Measurements from ENCODE around the gene ZCCHC10.
"Not testable (repeated sequence)": the region's sequence is repeated elsewhere in the genome, so short reads cannot be mapped to it uniquely, and the experiment has no call there.

Gene ZCCHC10

DNA sequence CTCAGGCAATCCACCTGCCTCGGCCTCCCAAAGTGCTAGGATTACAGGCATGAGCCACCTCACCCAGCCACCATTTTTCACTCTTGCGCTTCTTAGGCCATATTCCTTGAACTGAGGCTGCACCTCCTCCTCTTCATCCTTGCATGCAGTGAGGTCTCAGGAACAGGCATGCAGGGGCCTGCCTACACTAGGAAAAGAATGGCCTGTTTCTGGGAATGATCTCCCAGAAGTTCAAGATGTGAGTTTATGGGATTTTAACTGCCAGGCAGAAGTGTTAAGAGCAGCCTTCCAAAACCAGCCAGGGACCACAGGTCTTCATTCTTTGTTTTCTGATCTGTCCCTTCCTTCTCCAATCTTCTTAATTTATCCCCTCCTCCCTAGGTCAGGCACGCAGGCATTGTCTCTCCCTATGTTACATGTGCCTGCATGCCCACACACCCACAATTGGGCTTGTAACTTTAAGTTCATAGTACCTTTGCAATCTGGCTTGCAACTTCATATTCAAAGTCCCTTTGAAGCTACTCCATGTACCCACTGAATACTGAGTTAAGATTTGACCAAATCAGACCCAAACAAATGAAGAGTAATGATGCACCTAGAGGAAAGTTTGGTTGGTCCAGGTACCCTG, 14.9 kb upstream of the ZCCHC10 start:
- DNase-seq: no peak

DNA sequence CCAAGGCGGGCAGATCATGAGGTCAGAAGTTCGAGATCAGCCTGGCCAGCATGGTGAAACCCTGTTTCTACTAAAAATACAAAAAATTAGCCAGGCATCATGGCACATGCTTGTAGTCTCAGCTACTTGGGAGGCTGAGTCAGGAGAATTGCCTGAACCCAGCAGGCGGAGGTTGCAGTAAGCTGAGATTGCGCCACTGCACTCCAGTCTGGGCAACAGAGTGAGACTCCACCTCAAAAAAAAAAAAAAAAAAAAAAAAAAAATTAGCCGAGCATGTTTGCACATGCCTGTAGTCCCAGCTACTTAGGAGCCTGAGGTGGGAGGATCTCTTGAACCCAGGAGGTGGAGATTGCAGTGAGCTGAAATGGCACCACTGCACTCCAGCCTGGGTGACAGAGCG, 10.3 kb upstream of the ZCCHC10 start:
- DNase-seq: not testable (repeated sequence)

DNA sequence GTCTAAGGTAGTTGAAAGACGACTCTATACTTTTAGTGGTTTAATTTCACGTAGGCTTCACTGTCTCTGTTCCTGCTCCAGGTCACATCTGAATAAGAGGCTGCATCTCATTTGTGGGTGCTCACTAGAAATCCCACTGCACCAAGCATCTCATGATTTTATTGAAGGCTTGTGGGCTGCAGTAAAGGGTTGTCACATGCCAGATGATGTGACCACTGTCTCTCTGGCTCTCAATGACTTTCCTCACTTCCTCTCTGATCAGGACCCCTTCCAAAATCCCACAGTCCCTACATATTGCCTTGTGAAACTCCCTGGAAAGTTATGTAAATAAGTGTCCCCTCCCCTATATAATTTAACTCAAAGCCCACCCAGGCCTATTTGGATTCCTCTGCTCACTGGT, 8.9 kb upstream of the ZCCHC10 start:
- no peak for DNase-seq

DNA sequence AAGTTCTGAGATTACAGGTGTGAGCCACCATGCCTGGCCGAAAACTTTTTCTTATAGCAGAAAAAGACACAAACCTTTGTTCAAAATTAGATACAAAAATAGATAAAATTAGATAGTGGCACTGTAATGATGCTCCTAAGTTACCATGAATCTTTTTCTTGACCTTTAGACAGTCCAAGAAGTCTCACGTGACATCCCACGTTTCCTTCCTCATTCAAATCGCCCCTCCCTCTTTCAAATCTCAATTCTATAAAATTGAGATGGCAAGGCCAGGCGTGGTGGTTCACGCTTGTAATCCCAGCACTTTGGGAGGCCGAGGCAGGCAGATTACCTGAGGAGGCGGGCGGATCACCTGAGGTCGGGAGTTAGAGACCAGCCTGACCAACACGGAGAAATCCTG, 7.7 kb upstream of the ZCCHC10 start:
- DNase-seq: no peak

DNA sequence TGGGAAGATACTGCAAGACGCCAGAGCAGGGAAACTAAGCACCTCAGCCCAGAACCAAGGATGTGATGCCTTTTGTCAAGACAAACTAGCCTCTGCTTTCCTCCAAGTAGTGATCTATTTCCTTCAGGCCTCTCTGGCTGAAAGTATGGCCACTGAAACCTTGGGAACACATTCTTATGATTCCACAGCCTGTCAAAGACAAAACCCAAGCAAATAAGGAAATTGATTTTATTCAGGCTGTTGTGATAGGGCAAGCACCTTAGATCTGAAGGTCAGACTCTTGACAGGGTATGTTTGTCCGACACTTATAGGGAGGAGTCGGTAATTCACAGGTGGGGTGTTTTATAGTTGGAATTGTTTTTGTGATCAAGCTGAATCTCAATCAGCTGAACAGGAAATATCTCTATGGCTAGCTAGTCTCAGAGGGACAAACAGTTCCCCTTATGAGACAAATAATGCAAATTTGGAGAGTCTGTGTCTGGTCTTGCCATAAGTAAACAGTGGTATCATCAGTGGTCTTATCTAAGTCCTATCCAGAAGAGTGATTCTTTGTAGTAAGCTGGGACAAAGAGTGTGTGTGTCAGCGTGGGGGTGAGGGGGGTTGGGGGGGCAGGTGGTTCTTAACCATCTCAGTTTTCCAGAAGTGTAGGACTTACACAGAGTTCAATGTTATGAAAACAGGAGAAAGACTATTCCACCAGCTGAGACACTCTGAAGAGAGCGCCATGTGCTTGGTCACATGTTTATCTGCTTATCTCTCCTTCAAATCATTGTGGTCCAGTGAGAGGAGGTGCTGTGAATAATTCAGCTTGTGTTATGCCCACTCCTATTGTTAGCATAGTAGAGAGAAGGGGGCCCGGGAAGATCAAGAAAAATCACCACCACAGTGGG, 6.7 kb upstream of the ZCCHC10 start:
- no peak for DNase-seq

DNA sequence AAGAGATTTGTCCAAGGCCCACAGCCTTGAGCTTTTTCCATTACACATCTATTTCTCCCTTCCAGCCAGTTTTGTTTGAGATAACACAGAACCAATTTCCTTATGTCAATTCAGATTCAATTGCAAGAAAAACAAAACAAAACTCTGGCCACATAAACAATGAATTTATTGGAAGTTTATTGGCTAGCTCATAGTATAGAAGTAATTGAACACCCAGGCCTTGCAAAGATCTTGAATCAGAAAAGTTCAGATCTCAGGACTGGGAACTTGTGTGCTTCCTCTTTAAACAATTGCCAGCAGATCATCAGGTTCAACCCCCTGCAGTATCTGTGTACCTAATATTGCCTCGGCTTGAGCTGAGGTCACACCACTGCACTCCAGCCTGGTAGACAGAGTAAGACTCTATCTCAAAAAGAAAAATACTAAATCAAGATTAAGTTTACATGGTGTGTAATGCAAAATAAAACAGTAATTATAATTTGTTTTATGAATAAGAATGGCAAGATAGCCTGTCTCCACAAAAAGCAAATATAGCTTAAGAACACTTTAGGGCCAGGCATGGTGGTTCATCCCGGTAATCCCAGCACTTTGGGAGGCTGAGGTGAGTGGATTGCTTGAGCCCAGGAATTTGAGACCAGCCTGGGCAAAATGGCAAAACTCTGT, 4.1 kb upstream of the ZCCHC10 start:
- DNase-seq: no peak

DNA sequence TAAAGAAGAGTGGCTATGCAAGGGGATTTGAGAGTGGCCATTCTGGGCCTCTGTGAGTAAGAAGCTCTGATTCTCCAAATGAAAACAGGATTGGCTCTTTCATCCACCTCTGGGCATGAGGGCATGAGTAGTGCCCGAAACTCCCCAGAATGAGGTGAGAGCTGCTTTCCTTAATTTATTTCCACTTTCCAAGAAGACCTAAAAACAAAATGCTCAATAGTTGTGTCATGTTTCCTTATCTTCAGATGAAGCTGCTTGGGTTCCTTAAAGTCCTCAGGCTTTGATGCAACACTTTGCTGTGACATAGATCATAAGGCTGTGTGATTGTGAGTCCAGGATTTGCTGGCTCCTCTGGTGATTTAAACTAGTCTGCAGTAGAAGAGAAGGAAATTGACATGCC, 3.1 kb upstream of the ZCCHC10 start:
- DNase-seq: no peak

DNA sequence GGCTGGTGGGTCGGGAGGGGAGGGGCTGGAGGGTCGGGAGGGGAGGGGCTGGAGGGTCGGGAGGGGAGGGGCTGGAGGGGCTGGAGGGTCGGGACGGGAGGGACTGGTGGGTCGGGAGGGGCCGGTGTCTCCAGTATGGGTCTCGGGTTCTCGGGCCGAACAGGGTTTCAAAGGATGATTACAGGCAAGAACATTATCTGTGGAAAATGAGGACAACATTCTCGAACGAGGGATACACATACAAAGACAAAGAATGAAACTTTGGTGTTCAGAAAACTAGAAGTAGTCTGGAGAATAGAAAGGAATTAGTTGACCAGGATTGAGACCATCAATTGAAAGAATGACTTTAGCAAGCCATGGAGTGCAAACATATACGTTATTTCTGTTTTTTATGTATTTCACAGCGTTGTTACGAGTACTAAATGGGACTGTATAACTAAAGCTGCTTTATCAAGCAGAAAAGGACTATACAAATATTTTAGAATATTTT, 360 bp upstream of the ZCCHC10 start:
- DNase-seq: no peak

DNA sequence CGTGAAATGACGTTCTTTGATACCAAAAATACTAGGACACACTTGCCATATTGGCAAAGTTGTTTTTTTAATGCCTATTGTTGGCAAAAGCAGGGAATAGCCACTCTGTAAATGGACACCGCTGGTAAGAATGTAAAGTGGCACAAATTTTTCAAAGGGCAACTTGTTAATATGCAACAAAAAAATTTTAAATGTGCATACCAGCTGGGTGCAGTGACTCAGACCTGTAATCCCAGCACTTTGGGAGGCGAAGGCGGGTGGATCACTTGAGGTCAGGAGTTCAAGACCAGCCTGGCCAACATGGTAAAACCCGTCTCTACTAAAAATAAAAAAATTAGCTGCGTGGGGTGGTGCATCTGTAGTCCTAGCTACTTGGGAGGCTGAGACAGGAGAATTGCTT, 6.9 kb downstream of the ZCCHC10 start:
- not testable (repeated sequence) for DNase-seq

DNA sequence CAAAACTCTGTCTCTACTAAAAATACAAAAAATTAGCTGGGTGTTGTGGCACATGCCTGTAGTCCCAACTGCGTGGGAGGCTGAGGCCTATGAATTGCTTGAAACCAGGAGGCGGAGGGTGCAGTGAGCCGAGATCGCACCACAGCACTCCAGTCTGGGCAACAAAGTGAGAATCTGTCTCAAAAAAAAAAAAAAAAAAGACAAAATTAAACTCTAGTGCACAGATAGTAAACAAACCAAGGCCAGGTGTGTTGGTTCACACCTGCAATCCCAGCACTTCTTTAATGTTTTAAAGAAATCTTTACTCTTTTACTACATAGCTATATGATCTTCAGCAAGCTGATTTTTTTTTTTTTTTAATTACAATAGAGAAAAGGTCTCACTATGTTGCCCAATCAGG, 8.4 kb downstream of the ZCCHC10 start:
- DNase-seq: no peak

DNA sequence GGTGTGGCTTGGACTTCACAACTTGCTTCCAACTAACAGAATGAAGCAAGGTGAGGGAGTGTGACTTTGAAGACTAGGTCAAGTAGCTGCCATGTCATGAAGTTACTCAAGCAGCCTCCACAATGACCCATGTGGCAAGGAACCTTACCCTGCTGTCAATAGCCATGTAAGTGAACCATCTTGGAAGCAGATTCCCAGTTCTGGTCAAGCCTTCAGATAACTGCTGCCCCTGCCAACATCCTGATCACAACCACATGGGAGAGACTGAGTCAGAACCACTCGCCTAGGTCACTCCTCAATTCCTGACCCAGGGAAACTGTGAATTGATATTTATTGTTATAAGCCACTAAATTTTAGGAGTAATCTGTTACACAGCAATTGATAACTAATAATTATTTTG, 10.9 kb downstream of the ZCCHC10 start:
- no peak for DNase-seq

DNA sequence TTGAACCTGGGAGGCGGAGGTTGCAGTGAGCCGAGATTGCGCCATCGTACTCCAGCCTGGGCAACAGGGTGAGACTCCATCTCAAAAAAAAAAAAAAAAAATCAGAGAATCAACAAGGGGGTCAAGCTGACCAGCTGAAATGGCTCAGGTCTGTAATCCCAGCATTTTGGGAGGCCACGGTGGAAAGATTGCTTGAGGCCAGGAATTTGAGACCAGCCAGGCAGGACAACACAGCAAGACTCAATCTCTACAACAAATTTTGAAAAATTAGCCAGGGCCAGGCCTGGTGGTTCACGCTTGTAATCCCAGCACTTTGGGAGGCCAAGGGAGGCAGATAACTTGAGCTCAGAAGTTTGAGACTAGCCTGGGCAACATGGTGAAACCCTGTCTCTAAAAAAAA, 17.9 kb downstream of the ZCCHC10 start:
- not testable (repeated sequence) for DNase-seq

DNA sequence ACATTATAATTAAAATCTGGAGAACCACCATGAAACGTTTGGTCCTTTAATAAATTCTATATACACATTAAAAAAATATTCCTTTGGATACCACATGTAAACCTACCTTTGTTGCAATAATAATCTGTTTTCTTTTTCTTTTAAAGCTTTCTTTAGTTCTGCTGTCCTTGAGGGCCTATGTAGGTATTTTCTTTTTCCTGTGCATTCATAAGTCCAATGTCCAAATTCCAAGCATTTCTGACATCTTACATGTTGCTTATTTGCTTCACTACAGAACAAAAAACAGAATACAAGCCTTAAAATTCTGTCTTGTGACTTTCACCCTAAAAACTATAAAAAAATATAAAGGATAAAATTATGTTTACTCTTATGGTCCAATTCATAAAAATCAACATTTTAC, 19.7 kb downstream of the ZCCHC10 start:
- no peak for DNase-seq

DNA sequence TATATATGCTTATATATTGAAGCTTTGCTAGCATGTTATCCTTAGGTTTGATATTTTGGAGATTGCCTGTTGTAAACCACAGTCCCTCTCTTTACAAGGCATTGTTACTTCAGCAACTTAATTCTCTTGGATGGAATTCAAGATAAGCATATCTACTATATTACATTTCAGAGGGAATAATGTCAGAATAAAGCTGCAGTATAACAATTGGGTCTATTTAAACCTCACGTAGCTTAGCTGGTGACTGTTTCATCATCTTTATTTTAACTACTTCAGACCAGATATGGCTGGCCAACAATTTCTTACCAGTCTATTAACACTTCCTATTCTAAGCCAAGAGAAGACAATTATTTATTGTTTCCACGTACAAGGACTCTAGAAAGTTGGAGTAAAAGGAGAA, 27.1 kb downstream of the ZCCHC10 start:
- no peak for DNase-seq

DNA sequence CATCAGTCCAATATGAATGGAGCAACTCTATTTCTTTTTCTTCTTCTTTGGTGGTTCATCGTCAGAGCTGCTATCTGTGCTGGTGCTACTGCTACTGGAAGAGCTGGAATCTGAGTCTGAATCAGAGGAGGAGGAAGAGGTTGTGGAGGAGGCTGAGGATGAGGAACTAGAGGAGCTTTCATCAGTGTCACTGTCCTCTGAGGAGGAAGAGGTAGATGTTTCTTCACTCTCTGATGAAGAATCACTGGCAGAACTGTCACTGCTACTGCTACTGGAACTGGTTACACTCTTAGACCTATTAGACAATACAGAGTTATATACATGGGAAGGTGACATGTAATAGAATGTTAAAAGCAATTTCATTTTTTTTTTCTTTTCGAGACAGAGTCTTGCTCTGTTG, 27.8 kb downstream of the ZCCHC10 start:
- no peak for DNase-seq

DNA sequence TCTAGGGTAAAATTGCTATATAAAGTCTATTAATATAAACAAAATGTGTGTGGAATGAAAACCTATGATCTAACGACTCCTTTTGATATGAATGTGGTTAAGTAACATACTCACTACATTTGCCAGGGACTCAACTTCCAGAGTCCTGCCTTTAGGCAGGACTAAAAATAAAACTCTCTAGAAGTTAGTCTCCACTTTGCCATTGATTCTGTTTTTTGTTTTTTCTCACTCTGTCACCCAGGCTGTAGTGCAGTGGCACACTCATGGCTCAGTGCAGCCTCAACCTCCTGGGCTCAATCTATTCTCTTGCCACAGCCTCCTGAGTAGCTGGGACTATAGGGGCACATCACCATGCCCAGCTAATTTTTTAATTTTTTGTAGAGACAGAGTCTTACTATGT, 30.0 kb downstream of the ZCCHC10 start:
- DNase-seq: no peak

DNA sequence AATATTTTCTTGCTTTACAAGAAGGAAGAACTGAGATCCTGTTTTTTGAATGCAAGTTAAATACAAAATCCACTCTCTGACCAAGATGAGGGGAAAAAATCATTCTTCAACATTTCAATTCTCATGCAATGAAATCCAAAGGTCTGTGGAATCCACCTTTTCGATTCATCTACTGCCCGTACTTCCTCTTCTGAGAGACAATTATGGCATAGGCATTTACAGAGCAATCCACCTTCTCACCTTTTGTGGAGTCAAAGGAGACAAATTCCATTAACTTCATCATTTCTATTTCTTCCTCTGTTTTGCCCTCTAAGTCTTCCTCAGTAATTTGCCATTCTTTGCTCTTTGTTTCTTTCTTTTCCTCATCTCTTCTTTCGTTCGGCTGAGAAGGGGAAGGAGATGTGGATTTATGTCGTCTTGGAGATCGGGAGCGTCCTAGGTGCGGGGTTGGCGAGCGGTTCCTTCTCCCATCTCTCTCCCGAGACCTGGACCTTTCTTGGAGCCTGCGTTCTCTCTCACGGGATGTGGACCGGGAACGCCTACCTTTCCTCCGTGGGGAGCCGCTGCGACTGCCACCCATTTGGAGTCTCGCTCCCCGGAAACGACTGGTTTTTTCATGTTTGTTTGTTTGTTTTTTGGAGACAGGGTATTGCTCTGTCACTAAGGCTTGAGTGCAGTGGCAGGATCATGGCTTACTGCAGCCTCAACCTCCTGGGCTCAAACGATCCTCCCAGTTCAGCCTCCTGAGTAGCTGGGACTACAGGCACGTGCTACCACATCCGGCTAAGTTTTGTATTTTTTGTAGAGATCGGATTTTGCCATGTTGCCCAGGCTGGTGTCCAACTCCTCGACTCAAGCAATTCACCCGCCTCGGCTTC, 38.6 kb downstream of the ZCCHC10 start:
- no peak for DNase-seq

DNA sequence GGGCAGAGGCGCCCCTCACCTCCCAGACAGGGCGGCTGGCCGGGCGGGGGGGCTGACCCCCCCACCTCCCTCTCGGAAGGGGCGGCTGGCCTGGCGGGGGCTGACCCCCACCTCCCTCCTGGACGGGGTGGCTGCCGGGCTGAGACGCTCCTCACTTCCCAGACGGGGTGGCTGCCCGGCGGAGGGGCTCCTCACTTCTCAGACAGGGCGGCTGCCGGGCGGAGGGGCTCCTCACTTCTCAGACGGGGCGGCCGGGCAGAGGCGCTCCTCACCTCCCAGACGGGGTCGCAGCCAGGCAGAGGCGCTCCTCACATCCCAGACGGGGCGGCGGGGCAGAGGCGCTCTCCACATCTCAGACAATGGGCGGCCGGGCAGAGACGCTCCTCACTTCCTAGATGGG, 43.4 kb downstream of the ZCCHC10 start:
- not testable (repeated sequence) for DNase-seq

DNA sequence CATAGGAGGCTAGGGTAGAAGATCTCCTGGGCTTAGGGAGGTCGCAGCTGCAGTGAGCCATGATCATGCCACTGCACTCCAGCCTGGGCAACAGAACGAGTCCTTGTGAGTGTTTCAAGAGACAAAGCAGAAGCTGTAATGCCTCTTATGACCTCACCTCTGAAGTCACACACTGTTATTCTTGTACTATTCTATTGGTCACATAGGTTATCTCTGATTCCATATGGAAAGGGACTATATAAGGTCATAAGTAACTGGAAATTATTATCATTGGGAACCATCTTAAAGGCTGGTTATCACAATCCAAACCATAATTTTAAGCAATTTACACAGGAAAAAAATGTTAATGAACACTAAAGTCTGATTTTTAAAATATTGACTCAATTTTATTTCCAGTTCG, 45.1 kb downstream of the ZCCHC10 start:
- DNase-seq: no peak

DNA sequence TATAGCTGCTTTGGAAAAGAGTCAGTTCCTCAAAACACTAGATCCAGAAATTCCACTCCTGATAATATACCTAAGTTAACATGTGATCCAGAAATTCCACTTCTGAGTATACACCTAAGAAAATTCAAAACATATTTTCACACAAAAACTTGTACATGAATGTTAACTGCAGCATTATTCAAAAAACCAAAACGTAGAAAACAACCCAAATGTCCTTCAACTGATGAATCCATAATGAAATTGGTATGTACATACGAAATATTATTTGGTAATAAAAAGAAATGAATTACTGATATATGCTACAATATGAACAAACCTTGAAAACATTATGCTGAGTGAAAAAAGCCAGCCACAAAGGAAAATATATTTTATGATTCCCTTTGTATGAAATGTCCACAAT, 46.4 kb downstream of the ZCCHC10 start:
- DNase-seq: no peak

DNA sequence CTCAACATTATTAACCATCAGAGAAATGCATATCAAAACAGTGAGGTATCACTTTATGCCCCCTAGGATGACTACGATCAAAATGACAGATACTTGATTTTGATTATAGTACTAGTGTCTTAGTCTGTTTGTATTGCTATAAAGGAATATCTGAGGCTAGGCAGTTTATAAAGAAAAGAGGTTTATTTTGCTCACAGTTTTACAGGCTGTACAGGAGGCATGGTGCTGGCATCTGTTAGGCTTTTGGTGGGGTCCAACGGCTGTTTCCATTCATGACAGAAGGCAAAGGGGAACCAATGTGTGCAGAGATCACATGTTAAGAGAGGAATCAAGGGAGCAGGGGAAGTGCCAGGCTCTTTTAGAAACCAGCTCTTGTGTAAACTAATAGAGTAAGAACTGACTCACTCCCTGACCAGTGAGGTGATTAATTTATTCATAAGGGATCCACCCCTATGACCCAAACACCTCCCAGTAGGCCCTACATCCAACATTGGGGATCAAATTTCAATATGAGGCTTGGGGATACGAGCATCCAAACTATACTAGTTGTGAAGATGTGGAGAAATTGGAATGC, 46.9 kb downstream of the ZCCHC10 start:
- DNase-seq: no peak

DNA sequence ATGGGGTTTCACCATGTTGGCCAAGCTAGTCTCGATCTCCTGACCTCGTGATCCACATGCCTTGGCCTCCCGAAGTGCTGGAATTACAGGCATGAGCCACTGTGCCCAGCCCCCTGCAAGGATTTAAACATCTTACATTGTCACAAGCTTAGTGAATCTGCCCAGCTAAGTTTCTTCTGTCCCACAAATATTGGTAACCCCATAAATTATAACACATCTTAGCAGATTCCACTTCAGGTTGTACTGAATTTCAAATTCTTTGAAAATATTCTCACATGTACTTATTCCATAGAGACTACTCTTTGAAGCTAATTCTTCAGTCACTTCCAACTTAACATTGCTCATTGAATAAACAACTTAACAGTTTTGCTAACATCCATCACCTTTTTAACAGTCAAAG, 49.5 kb downstream of the ZCCHC10 start:
- DNase-seq: no peak

DNA sequence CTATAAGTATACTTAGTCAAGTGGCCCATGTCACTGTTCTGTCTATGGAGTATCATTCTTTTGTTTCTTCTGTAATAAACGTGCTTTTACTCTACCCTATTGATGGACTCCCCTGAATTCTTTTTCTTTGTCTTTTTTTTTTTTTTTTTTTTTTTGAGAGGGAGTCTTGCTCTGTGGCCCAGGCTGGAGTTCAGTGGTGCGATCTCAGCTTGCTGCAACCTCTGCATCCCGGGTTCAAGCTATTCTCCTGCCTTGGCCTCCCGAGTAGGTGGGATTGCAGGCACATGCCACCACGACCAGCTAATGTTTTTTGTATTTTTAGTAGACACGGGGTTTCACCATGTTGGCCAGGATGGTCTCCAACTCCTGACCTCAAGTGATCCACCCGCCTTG, 53.9 kb downstream of the ZCCHC10 start:
- not testable (repeated sequence) for DNase-seq
